Measurements from ENCODE around the gene SERTAD2. TPM values are rescaled to one million over a fixed set of nuclear protein-coding genes. Genes with fewer than 3 reads are reported as not detected.

The SERTAD2 gene
- total RNA-seq, 2 donors from 2014 or later = 15.6 to 23.9 TPM

GRCh38 chr2:64598226-64598625, 55.5 kb downstream of the SERTAD2 start:
- Mint-ChIP-seq H3K36me3 (no peaks in the 10 kb centered on the region), H3K9me3 (no peaks in the 10 kb centered on the region), H3K27ac (no peak overlapping the region), H3K4me3 (no peak overlapping the region), H3K4me1 (ENCODE audit: low read depth in 2 of 2) (peaks cover 0 to 7% of the 10 kb centered on the region in 2 donors), H3K27me3 (no peaks in the 10 kb centered on the region)
- ATAC-seq (no peak), DNase-seq (ENCODE audit: low spot score) (no peak)

- no peak for ATAC-seq
- H3K36me3 Mint-ChIP-seq = peaks cover 9% of the 10 kb centered on the region
These were observed 58.1 kb downstream of the SERTAD2 start for GRCh38 chr2:64595397-64596176.

GRCh38 chr2:64594226-64594989, 59.3 kb downstream of the SERTAD2 start:
- no peak for ATAC-seq
- H3K36me3 Mint-ChIP-seq = peaks cover 17% of the 10 kb centered on the region
- DNase-seq (ENCODE audit: low spot score) = no peak
- no peaks in the 10 kb centered on the region for H3K27me3 Mint-ChIP-seq
- no peaks in the 10 kb centered on the region for H3K9me3 Mint-ChIP-seq
- H3K4me1 Mint-ChIP-seq (ENCODE audit: low read depth in 2 of 2) = peaks cover 3 to 5% of the 10 kb centered on the region in 2 donors
- H3K4me3 Mint-ChIP-seq = no peak overlapping the region
- H3K27ac Mint-ChIP-seq = peak overlapping the region in 1 of 2 donors; percentile 26

More at GRCh38 chr2:64595397-64596176, 58.1 kb downstream of the SERTAD2 start:
- no peak overlapping the region for H3K27ac Mint-ChIP-seq
- no peak overlapping the region for H3K4me3 Mint-ChIP-seq
- H3K27me3 Mint-ChIP-seq = no peaks in the 10 kb centered on the region
- peaks cover 3 to 7% of the 10 kb centered on the region in 2 donors for H3K4me1 Mint-ChIP-seq (ENCODE audit: low read depth in 2 of 2)
- no peak for DNase-seq (ENCODE audit: low spot score)
- no peaks in the 10 kb centered on the region for H3K9me3 Mint-ChIP-seq

DNA sequence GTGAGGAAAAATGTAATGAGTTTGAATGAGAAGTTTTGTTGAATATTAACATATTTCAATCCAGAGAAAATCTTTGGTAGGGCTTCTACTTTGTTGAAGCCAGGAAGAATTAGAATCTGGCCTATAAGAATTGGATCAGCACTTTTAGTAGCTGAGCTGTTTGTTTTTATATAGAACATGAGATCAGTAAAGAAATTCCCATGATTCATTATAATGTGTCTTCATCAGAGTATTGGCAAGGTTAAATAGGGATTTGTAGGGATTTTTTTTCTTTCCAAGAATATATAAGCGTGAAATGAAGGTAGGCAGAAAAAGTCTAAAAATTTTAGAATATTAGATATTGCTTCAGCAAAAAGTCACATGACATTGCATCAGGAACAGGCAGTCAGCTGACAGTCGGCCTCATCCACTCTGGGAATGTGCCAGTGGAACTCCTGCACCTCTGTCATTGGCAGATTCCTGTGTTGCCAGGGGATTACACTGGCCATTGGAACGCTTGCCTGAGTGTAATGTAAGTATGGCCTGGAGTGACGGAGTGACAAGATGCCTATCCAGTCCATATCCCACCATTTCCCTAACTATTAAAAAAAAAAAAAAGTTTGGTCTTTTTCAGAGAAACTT, 60.6 kb downstream of the SERTAD2 start:
- Mint-ChIP-seq H3K4me3 (no peak overlapping the region), H3K9me3 (no peaks in the 10 kb centered on the region), H3K27me3 (no peaks in the 10 kb centered on the region), H3K36me3 (peaks cover 17% of the 10 kb centered on the region), H3K27ac (no peak overlapping the region), H3K4me1 (ENCODE audit: low read depth in 2 of 2) (peaks cover 0 to 3% of the 10 kb centered on the region in 2 donors)
- ATAC-seq = no peak
- no peak for DNase-seq (ENCODE audit: low spot score)

DNA sequence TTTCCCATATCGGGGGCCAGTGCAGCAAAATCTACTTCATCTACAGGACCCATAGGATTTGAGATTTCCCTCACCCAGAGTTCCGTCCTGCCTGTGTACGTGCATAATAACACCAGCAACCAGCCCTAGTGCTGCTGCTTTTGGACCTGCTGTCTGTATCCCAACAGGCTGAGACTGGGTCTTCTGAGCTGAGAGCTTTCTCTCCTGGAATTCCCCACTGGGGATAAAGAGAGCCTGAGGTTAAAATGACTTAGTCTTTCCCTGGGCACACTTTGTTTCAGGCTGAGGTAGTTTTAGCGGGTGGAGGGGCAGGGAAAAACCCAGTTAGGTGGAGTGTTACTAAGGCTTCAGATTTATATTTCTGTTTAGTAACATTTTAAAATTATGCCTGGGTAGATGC, 62.5 kb downstream of the SERTAD2 start:
- H3K9me3 Mint-ChIP-seq = no peaks in the 10 kb centered on the region
- H3K27me3 Mint-ChIP-seq = no peaks in the 10 kb centered on the region
- H3K36me3 Mint-ChIP-seq = peaks cover 22% of the 10 kb centered on the region
- no peak overlapping the region for H3K27ac Mint-ChIP-seq
- no peak overlapping the region for H3K4me3 Mint-ChIP-seq
- peaks cover 6 to 8% of the 10 kb centered on the region in 2 donors for H3K4me1 Mint-ChIP-seq (ENCODE audit: low read depth in 2 of 2)
- no peak for DNase-seq (ENCODE audit: low spot score)
- no peak for ATAC-seq

GRCh38 chr2:64587561-64587960, 66.2 kb downstream of the SERTAD2 start:
- Mint-ChIP-seq H3K27ac (no peak overlapping the region), H3K4me1 (ENCODE audit: low read depth in 2 of 2) (peaks cover 6 to 10% of the 10 kb centered on the region in 2 donors), H3K4me3 (no peak overlapping the region), H3K9me3 (no peaks in the 10 kb centered on the region), H3K36me3 (peaks cover 20% of the 10 kb centered on the region), H3K27me3 (no peaks in the 10 kb centered on the region)
- ATAC-seq = no peak
- DNase-seq (ENCODE audit: low spot score) = no peak

GRCh38 chr2:64586883-64587481, 66.7 kb downstream of the SERTAD2 start:
- Mint-ChIP-seq H3K27ac (peak overlapping the region in 1 of 2 donors; percentile 32), H3K4me1 (ENCODE audit: low read depth in 2 of 2) (peaks cover 6 to 10% of the 10 kb centered on the region in 2 donors), H3K27me3 (no peaks in the 10 kb centered on the region), H3K4me3 (no peak overlapping the region), H3K9me3 (no peaks in the 10 kb centered on the region), H3K36me3 (peaks cover 17% of the 10 kb centered on the region)
- DNase-seq (ENCODE audit: low spot score) = no peak
- no peak for ATAC-seq

DNA sequence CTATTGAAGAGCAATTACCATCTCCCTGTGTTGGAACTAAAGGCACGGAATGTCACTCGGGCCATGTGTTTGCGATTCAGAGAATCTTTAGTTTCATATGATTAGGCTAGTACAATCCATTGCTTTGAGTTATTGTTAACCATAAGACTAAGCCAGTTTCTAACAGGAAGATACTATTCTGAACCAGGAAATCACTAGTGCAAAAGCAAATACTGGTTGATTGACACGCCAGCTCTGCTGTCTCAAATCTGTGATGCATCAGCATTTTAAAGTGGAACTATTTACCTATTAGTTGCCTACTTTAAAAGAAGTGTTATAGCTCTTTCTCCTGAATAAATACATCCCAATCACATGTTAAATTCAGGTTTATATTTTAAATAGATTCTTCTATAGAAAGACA, 67.7 kb downstream of the SERTAD2 start:
- H3K27me3 Mint-ChIP-seq = no peaks in the 10 kb centered on the region
- H3K4me1 Mint-ChIP-seq (ENCODE audit: low read depth in 2 of 2) = peaks cover 6 to 8% of the 10 kb centered on the region in 2 donors
- no peaks in the 10 kb centered on the region for H3K9me3 Mint-ChIP-seq
- ATAC-seq (no peak), DNase-seq (ENCODE audit: low spot score) (no peak)
- H3K36me3 Mint-ChIP-seq = peaks cover 12% of the 10 kb centered on the region
- H3K27ac Mint-ChIP-seq = no peak overlapping the region
- H3K4me3 Mint-ChIP-seq = no peak overlapping the region

GRCh38 chr2:64582774-64583340, 70.9 kb downstream of the SERTAD2 start:
- DNase-seq (ENCODE audit: low spot score) (no peak), ATAC-seq (no peak)
- peaks cover 4% of the 10 kb centered on the region for H3K36me3 Mint-ChIP-seq
- H3K4me1 Mint-ChIP-seq (ENCODE audit: low read depth in 2 of 2) = peaks cover 6 to 10% of the 10 kb centered on the region in 2 donors
- no peak overlapping the region for H3K27ac Mint-ChIP-seq
- H3K9me3 Mint-ChIP-seq = no peaks in the 10 kb centered on the region
- no peak overlapping the region for H3K4me3 Mint-ChIP-seq
- no peaks in the 10 kb centered on the region for H3K27me3 Mint-ChIP-seq

GRCh38 chr2:64581777-64582539, 71.8 kb downstream of the SERTAD2 start:
- H3K9me3 Mint-ChIP-seq = no peaks in the 10 kb centered on the region

More at GRCh38 chr2:64581777-64582539, 71.8 kb downstream of the SERTAD2 start:
- no peak for DNase-seq (ENCODE audit: low spot score)
- H3K36me3 Mint-ChIP-seq = peaks cover 4% of the 10 kb centered on the region
- peaks cover 5 to 10% of the 10 kb centered on the region in 2 donors for H3K4me1 Mint-ChIP-seq (ENCODE audit: low read depth in 2 of 2)
- no peak for ATAC-seq
- H3K4me3 Mint-ChIP-seq = no peak overlapping the region
- no peaks in the 10 kb centered on the region for H3K27me3 Mint-ChIP-seq
- H3K27ac Mint-ChIP-seq = no peak overlapping the region
